HCT116 (cell line): ENCODE results near the gene KCNK6.

Source experiments
- EZH2phosphoT487 ChIP-seq: fragments of 200-600 bp; IDR thresholded peaks from 2 replicates; pipeline ENCODE4 v1.6.1; 2018; ENCODE audit warnings: antibody characterized with exemption, borderline replicate concordance
- JUND ChIP-seq: IDR thresholded peaks from 2 replicates; pipeline ENCODE4 v1.6.1; 2012
- POLR2A ChIP-seq: IDR thresholded peaks from 2 replicates; pipeline ENCODE4 v1.7.0; 2011; ENCODE audit warnings: borderline replicate concordance; ENCODE audit not compliant: insufficient read depth, insufficient read length; ENCODE audit errors: extremely low read depth
- POLR2AphosphoS5 ChIP-seq: IDR thresholded peaks from 2 replicates; pipeline ENCODE4 v1.6.1; 2011; ENCODE audit warnings: mild to moderate bottlenecking, low read depth, low read length, moderate library complexity
- RAD21 ChIP-seq: IDR thresholded peaks from 2 replicates; pipeline ENCODE4 v1.6.1; 2012; ENCODE audit warnings: low read depth, mild to moderate bottlenecking
- SRF ChIP-seq: IDR thresholded peaks from 2 replicates; pipeline ENCODE4 v1.6.1; 2012; ENCODE audit warnings: low read depth
- YY1 ChIP-seq: IDR thresholded peaks from 2 replicates; pipeline ENCODE4 v1.6.1; 2011; ENCODE audit warnings: low read length, low read depth, moderate library complexity, mild to moderate bottlenecking; ENCODE audit not compliant: insufficient replicate concordance; ENCODE audit errors: extremely low read depth
- ZNF274 ChIP-seq: fragments of 200-500 bp; sonication (Bioruptor generic); IDR thresholded peaks from 2 replicates; pipeline ENCODE4 v1.6.1; 2014; ENCODE audit warnings: mild to moderate bottlenecking, low read depth, low read length, inconsistent platforms
- TF ChIP-seq, protein P1 (sequence below), 3 experiments: fragments of 200-600 bp in 1 of 3; sonication (generic) in 1 of 3; IDR thresholded peaks in 2 of 3; conservative IDR thresholded peaks in 1 of 3; 2 replicates each; pipeline ENCODE4 v1.5.1; 2012 to 2017; ENCODE audit warnings: low read depth in 2 of 3, low read length in 2 of 3, antibody characterized with exemption in 1 of 3, borderline replicate concordance in 1 of 3, control low read depth in 1 of 3, mild to moderate bottlenecking in 1 of 3, mixed read lengths in 1 of 3, mixed run types in 1 of 3, moderate library complexity in 1 of 3; ENCODE audit not compliant: insufficient read depth in 1 of 3
- TF ChIP-seq, protein P2 (sequence below): IDR thresholded peaks from 2 replicates; pipeline ENCODE4 v1.6.1; 2012; ENCODE audit warnings: low read depth
- TF ChIP-seq, protein P3 (sequence below): IDR thresholded peaks from 2 replicates; pipeline ENCODE4 v1.6.1; 2012
- TF ChIP-seq, protein P4 (sequence below): IDR thresholded peaks from 2 replicates; pipeline ENCODE4 v1.6.1; 2012

DNA sequence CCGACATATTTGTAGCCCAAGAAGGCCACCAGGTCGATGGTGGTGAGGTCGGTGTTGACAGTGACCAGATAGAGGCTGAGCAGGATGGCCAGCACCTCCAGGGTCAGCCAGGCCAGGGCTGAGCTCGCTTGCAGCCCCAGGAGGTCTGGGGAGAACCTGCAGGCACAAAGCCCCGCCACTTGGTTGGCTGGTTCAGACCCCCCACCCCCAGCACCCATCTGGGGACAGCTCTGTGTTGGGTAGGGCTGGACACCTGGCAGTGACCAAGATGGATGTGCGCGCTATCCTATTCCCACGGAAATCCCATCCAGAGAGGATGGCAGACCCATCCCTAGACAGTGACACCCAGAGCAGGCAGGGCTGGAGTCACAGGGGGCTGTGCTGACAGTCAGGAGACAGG lies 12.0 kb upstream of the KCNK6 start:
- TF ChIP-seq POLR2A (no peak), JUND (no peak), YY1 (no peak), SRF (no peak), EZH2phosphoT487 (no peak), RAD21 (no peak), POLR2AphosphoS5 (no peak), ZNF274 (no peak)
- TF ChIP-seq, protein P1, sequence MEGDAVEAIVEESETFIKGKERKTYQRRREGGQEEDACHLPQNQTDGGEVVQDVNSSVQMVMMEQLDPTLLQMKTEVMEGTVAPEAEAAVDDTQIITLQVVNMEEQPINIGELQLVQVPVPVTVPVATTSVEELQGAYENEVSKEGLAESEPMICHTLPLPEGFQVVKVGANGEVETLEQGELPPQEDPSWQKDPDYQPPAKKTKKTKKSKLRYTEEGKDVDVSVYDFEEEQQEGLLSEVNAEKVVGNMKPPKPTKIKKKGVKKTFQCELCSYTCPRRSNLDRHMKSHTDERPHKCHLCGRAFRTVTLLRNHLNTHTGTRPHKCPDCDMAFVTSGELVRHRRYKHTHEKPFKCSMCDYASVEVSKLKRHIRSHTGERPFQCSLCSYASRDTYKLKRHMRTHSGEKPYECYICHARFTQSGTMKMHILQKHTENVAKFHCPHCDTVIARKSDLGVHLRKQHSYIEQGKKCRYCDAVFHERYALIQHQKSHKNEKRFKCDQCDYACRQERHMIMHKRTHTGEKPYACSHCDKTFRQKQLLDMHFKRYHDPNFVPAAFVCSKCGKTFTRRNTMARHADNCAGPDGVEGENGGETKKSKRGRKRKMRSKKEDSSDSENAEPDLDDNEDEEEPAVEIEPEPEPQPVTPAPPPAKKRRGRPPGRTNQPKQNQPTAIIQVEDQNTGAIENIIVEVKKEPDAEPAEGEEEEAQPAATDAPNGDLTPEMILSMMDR (IDR thresholded peaks at IDR 0.05 in 2 of 3, conservative IDR thresholded peaks at IDR 0.05 in 1 of 3; ENCODE audit: borderline replicate concordance in 1 of 3, insufficient read depth in 1 of 3, low read depth in 2 of 3, low read length in 2 of 3): no peak
- TF ChIP-seq, protein P2, sequence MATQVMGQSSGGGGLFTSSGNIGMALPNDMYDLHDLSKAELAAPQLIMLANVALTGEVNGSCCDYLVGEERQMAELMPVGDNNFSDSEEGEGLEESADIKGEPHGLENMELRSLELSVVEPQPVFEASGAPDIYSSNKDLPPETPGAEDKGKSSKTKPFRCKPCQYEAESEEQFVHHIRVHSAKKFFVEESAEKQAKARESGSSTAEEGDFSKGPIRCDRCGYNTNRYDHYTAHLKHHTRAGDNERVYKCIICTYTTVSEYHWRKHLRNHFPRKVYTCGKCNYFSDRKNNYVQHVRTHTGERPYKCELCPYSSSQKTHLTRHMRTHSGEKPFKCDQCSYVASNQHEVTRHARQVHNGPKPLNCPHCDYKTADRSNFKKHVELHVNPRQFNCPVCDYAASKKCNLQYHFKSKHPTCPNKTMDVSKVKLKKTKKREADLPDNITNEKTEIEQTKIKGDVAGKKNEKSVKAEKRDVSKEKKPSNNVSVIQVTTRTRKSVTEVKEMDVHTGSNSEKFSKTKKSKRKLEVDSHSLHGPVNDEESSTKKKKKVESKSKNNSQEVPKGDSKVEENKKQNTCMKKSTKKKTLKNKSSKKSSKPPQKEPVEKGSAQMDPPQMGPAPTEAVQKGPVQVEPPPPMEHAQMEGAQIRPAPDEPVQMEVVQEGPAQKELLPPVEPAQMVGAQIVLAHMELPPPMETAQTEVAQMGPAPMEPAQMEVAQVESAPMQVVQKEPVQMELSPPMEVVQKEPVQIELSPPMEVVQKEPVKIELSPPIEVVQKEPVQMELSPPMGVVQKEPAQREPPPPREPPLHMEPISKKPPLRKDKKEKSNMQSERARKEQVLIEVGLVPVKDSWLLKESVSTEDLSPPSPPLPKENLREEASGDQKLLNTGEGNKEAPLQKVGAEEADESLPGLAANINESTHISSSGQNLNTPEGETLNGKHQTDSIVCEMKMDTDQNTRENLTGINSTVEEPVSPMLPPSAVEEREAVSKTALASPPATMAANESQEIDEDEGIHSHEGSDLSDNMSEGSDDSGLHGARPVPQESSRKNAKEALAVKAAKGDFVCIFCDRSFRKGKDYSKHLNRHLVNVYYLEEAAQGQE: no peak
- TF ChIP-seq, protein P3, sequence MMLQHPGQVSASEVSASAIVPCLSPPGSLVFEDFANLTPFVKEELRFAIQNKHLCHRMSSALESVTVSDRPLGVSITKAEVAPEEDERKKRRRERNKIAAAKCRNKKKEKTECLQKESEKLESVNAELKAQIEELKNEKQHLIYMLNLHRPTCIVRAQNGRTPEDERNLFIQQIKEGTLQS: no peak
- TF ChIP-seq, protein P4, sequence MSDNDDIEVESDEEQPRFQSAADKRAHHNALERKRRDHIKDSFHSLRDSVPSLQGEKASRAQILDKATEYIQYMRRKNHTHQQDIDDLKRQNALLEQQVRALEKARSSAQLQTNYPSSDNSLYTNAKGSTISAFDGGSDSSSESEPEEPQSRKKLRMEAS: no peak
